Measurements from ENCODE around the gene VEGFB. TPM values are rescaled to one million over a fixed set of nuclear protein-coding genes. Genes with fewer than 3 reads are reported as not detected.
A peak's percentile ranks its signal among the peaks of the same experiment; 100 is the strongest.

Gene VEGFB
- total RNA-seq, 1 experiment from 2014 or later, result 47.5 TPM

GRCh38 chr11:64251016-64251752 lies 16.8 kb downstream of the VEGFB start, which contains the start of gene PLCB3:
TSS of gene PLCB3 (plus strand) at chr11:64251530. CDS start at chr11:64251650, 120 bp downstream.
- POLR2A ChIA-PET, result interaction anchor here (0.9 to 1.9 kb wide), 3 partner anchors 16 to 66 kb away, joined by 3 to 10 read pairs (median 7); partner anchors contain the start of genes PRDX5 and TRMT112
- H2AFZ ChIP-seq (ENCODE audit: low read depth, low read length, poor library complexity, severe bottlenecking), result no peak within 1 kb of the TSS
- H3K27ac ChIP-seq (ENCODE audit: low read depth, low read length), result peak within 1 kb of the TSS; percentile 89
- TF ChIP-seq CBX3 (IDR thresholded peaks at IDR 0.05; ENCODE audit: low read depth), result no peak
- peak; percentile 20; the same call in 1 of the 2 replicates for TF ChIP-seq ZFX (IDR thresholded peaks at IDR 0.05)
- TF ChIP-seq RAD21 (IDR thresholded peaks at IDR 0.05; ENCODE audit: low read depth), result no peak
- no peak for TF ChIP-seq REST (IDR thresholded peaks at IDR 0.05; ENCODE audit: low read depth)
- no peak for TF ChIP-seq FOSL1 (IDR thresholded peaks at IDR 0.05; ENCODE audit: low read depth)
- TF ChIP-seq ZBTB33 (IDR thresholded peaks at IDR 0.05; ENCODE audit: extremely low read depth, insufficient replicate concordance, low read length), result no peak
- TF ChIP-seq EGR1 (IDR thresholded peaks at IDR 0.05; ENCODE audit: low read depth), result no peak
- peak; percentile 66 for TF ChIP-seq POLR2A (IDR thresholded peaks at IDR 0.05; ENCODE audit: borderline replicate concordance, extremely low read depth, insufficient read depth, insufficient read length)
- TF ChIP-seq SRF (IDR thresholded peaks at IDR 0.05; ENCODE audit: low read depth), result no peak
- TF ChIP-seq SP1 (IDR thresholded peaks at IDR 0.05; ENCODE audit: low read depth), result no peak
- TF ChIP-seq EZH2phosphoT487 (IDR thresholded peaks at IDR 0.05; ENCODE audit: borderline replicate concordance), result no peak
- no peak for TF ChIP-seq TCF7L2 (IDR thresholded peaks at IDR 0.05; ENCODE audit: borderline replicate concordance, extremely low read depth, insufficient read depth, insufficient read length)
- TF ChIP-seq CEBPB (IDR thresholded peaks at IDR 0.05; ENCODE audit: low read depth), result no peak
- no peak for TF ChIP-seq ZNF274 (IDR thresholded peaks at IDR 0.05; ENCODE audit: low read depth, low read length)
- no peak for TF ChIP-seq ELF1 (IDR thresholded peaks at IDR 0.05; ENCODE audit: borderline replicate concordance, low read depth)
- TF ChIP-seq JUND (IDR thresholded peaks at IDR 0.05), result no peak
- TF ChIP-seq SIN3A (IDR thresholded peaks at IDR 0.05; ENCODE audit: low read depth), result no peak
- no peak for TF ChIP-seq EZH2 (IDR thresholded peaks at IDR 0.05)
- no peak for TF ChIP-seq MAX (IDR thresholded peaks at IDR 0.05)
- TF ChIP-seq ATF3 (IDR thresholded peaks at IDR 0.05), result no peak
- no peak for TF ChIP-seq YY1 (IDR thresholded peaks at IDR 0.05; ENCODE audit: extremely low read depth, insufficient replicate concordance, low read depth, low read length)
- peak; percentile 87 for TF ChIP-seq POLR2AphosphoS5 (IDR thresholded peaks at IDR 0.05; ENCODE audit: low read depth, low read length)

More at GRCh38 chr11:64251016-64251752, 16.8 kb downstream of the VEGFB start, which contains the start of gene PLCB3:
- ChIA-PET RAD21 (ENCODE audit: low non-redundant PET in 1 of 2, low total read pairs in 2 of 2, uncharacterized antibody in 2 of 2, unreplicated experiment in 2 of 2) (interaction anchor here in 1 of 2 experiments (1.3 kb wide), 1 partner anchor 47 kb away, joined by 4 read pairs; no protein-coding TSS in a partner anchor), CTCF (interaction anchor here (1.1 to 1.8 kb wide), 7 partner anchors 10 to 105 kb away, joined by 3 to 11 read pairs (median 4); partner anchors contain the start of genes FKBP2, NUDT22 and TRPT1)
- ATAC-seq (peak; percentile 59), DNase-seq (ENCODE audit: low read depth, low spot score) (no peak)
- peaks cover 24 to 61% of the 10 kb centered on the region in 2 experiments for H3K4me1 ChIP-seq (ENCODE audit: control insufficient read depth in 1 of 2, insufficient read depth in 2 of 2, low read length in 2 of 2)
- peaks cover 37% of the 10 kb centered on the region for H3K79me2 ChIP-seq (ENCODE audit: insufficient read depth, low read length)
- H3K9ac ChIP-seq (ENCODE audit: low read length), result peak within 1 kb of the TSS; percentile 97
- no peaks in the 10 kb centered on the region for H3K27me3 ChIP-seq (ENCODE audit: insufficient read depth, low read length)
- H3K4me3 ChIP-seq (replicated peaks in 1 of 2; ENCODE audit: low read depth in 1 of 2, low read length in 2 of 2), result peak within 1 kb of the TSS; percentile 96 to 98
- intact Hi-C loops (cut with micrococcal nuclease), result loop anchor here (2.0 kb wide), 1 partner anchor 54 kb away; the partner anchor contains the start of gene ESRRA
- peak within 1 kb of the TSS; percentile 95 for H3K4me2 ChIP-seq (ENCODE audit: low read length)
- no peaks in the 10 kb centered on the region for H3K9me2 ChIP-seq (ENCODE audit: insufficient read depth)
- H3K36me3 ChIP-seq (ENCODE audit: control insufficient read depth in 1 of 2, insufficient read depth in 2 of 2, low read length in 2 of 2), result peaks cover 6 to 20% of the 10 kb centered on the region in 2 experiments; a peak in 3 of 4 replicates
- no peaks in the 10 kb centered on the region for H4K20me1 ChIP-seq (ENCODE audit: insufficient read depth)
- BruUV-seq (replicated peaks), result no TSS peak
- H3K9me3 ChIP-seq (ENCODE audit: control insufficient read depth in 1 of 2, insufficient read depth in 1 of 2, low read depth in 1 of 2, low read length in 2 of 2), result no peaks in the 10 kb centered on the region
